RPMI7951 (cell line): ENCODE measurements around the gene TNFRSF8. TPM values are rescaled to one million over a fixed set of nuclear protein-coding genes. Genes with fewer than 3 reads are reported as not detected.
A peak's percentile ranks its signal among the peaks of the same experiment; 100 is the strongest.

Experiments
- DNase-seq: peaks from one replicate; pipeline ENCODE4 v3.0.0-alpha.2; 2012; ENCODE audit warnings: low read depth
- total RNA-seq: library from RNA; depleted of rRNA; stranded (reverse); fragments of >200 nt; shearing (Covaris generic); gene quantifications from 2 replicates; pipeline ENCODE4 v1.2.3, GENCODE V29; 2014

The TNFRSF8 gene
- total RNA-seq, 1 experiment from 2014 or later, result not detected

DNA sequence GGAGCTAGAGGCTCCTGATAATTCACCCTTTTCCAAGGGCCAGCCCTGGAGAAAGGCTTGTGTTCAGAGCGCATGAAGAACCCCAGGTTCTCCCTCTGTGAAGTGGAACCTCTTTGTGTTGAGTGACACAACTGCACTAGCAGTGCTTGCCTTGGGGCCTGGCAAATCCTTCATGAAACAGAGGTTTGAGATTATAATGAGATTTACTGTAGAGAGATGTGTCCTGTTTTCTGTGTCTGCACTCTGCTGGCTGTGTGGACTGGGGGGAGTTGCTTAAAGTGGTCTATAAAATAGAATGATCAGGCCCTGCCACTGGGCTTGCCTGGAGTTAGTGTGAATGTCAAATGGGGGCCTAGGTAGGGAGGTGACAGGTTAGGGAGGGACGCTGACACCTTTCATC, 92.2 kb downstream of the TNFRSF8 start:
- no peak for DNase-seq

DNA sequence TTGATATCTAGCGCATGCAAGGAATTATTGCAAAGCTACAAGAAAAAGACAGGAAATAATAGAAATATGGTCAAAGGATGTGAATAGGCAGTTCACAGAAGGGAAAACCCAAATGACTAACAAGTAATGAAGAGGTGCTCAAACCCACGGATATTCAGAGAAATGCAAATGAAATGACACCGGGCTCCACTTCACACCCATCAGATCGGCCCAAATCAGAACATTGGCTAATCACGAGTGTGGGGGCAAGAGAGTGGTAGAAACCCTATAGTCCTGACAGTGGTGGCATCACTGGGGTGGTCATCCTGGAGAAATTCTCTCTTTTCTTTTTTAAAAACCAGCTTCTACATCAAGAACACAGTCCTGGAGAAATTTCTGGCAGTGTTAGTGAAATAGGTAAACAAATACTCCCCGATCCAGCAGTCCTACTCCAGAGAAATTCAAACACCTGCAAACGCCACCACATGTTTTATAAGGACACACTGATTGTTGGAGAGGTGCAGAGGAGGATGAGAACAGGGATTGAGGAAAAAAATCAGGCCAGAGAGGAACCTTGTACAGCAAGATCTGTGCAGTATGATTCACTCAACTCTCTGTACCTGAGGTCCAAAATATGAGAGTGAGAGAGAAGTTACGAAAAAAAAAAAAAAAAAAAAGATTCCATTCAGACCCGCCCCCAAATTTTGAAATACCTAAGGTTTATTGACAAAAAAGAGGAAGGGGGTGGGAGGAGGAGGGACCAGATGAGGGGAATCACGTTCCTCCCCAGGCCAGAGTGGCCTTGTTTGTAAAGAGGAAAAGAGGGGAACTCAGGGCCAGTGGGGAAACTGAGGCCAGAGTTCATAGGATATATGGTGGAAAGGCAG, 94.5 kb downstream of the TNFRSF8 start:
- DNase-seq, result no peak

- DNase-seq, result no peak
These were observed 95.4 kb downstream of the TNFRSF8 start for GRCh38 chr1:12158357-12159092.

- no peak for DNase-seq
These were observed 96.7 kb downstream of the TNFRSF8 start for GRCh38 chr1:12159816-12160215.

- no peak for DNase-seq
These were observed 98.2 kb downstream of the TNFRSF8 start for GRCh38 chr1:12161324-12161661.

DNA sequence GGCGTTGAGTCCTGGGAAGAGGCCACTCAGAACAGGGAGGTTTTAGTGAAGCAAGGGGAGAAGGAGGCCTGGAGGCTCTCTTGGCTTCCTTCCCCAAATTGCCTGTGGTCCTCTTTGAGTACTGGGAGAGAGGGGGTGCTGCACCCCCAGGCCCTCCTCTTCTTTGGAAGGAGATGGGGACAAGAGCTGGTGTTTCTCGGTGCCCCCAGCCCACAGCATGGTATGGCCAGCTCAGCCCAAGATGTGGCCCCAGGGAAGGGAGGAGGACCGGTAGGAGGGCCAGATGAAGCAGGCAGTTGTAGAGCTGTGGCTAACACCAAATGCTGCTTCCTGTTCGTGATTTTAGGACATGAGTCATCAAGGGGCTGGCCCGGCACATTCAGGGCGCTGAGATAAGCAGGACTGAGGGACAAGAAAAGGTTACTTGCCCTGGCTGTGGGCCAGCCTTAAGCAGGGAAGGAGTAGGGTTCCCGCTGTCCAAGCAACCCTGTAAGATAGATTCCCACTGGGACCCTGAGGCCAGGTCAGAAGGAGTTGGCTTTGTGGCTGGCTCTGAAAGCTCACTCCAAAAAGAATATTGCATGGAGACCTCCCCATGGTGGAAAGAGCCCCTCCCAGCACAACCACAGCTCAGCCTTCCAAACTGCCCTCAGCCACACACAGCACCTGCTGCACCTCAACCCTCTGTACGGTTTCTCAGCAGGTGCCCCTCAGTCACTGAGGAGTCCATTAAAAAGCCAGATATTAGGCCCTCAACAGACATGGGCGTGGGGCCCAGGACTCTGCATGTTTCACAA, 98.8 kb downstream of the TNFRSF8 start:
- peak; percentile 98 for DNase-seq

- no peak for DNase-seq
These were observed 99.5 kb downstream of the TNFRSF8 start for GRCh38 chr1:12162459-12163137.

DNA sequence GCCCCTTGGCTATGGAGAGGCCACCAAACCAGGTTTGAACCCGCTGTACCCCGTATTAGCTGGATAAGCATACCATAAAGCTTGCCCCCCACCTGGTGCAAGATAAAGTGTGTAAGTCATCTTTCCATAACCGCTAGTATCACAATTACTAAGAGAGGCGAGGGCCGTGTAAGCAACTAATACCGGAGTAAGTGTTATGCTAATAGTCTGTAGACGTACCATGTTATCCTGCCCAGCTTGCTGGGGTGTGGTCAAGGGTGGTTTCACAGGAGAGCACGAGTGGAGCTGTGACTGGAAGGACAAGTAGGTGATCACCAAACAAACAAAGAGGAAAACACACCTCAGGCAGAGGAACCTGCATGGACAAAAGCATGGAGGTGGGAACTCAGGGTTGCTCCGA, 100.1 kb downstream of the TNFRSF8 start:
- DNase-seq, result no peak

GRCh38 chr1:12164210-12164609, 101.1 kb downstream of the TNFRSF8 start:
- no peak for DNase-seq

- no peak for DNase-seq
These were observed 102.2 kb downstream of the TNFRSF8 start for GRCh38 chr1:12165342-12165741.

DNA sequence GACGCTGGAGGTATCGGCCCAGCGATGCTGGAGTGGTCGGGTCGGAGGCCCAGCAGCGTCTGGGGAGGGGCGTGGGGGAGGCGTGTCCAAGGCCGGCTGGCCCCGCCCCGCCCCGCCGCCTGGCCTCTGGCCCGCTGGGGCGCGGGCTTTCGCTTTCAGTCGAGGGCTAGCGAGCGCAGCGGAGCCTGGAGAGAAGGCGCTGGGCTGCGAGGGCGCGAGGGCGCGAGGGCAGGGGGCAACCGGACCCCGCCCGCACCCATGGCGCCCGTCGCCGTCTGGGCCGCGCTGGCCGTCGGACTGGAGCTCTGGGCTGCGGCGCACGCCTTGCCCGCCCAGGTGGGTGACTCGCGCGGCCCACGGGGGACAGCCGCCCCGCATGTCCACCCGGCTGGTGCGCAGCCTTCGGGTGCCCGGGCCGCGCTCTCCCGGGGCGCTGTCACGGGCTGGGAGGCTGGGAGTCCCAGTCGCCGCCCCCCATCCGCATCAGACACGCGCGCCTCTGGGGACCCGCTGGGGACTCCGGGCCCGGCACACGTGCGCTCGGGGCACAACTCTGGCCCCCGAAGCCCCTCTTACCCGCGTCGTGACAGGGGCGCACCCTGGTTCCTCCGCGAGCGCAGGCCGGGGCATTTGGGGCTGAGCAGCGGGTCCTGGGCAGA, 103.9 kb downstream of the TNFRSF8 start, which contains the start of gene TNFRSF1B:
Gene TNFRSF1B, plus strand, starts transcription at position 158 of the 659 bp plus-strand sequence. Its CDS starts 101 bp downstream, at position 259.
- peak; percentile 26 for DNase-seq

DNA sequence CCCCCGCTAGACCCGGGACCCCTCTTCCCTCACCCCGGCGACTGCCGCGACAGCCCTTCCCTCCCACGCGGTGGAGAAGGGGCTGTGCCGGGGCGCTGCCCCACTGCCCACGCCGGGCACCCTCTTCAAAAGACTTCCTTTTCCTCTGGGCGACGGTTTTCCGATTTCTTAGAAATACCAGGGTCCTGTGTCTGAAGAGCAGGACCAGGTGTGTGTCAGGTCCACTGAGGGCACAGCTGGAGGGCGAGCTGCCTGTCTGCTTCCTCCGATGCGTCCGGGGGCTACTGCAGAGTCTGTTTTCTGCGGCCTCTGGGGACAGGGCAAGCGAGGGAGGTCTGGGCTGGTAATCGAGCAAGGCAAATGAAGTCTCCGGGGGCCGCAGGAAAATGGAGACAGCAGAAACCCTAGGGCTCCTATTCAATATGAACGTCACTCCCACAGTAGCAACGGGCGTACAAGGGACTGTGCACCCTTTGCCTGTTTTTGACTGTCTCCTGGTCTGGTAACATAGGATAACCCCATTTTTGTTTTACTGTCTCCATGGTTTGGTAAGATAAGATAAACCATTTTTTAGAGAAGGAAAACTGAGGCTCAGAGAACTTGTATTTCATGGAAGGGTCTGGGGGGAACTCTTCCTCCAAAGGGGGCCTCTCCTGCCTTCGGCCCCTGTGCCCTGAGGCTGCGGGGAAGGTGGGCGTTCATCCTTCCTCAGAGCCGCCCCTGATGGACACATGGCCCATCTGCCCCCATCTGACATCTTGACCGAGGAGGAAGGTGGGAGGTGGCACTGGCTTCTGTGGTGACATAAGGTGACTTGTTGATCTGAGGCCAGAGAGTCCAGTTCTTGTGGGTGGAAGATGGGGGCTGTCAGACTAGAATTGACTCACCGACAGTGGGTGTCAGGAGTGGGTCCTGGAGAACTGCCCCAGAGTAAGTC, 104.7 kb downstream of the TNFRSF8 start:
- no peak for DNase-seq

- DNase-seq, result no peak
These were observed 105.5 kb downstream of the TNFRSF8 start for GRCh38 chr1:12168451-12169160.

DNA sequence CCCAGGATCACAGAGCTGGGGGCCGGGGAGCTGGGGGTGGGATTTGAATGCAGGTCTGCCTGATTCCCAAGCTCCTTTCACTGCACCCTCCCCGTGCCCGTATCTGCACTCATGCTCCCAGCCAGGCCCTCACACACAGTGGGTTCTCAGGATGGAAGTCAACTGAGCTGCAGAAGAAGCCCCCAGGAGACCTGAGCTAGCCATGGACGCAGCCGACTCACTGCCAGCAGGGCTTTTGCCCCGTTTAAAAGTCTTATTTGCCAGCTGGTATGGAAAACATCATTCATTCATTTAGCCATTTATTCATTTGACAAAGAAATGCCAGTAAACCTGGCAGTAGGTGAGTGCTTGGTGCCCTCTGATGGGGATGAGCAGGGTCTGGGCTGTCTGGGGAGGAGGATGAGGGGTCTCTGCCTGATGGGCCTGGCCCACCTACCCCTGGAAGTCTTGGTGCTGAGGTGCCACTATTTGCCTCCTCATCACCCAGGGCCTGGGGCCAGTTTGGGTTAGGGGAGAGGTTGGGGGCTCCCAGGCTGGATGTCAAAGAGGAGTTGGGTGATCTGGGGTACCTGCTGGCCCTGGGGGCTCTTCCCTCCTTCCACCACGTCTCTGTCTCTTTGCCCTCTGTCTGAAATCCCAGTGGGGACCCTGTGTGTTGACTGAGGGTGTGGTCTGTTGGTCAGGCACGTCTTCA, 106.5 kb downstream of the TNFRSF8 start:
- no peak for DNase-seq

DNA sequence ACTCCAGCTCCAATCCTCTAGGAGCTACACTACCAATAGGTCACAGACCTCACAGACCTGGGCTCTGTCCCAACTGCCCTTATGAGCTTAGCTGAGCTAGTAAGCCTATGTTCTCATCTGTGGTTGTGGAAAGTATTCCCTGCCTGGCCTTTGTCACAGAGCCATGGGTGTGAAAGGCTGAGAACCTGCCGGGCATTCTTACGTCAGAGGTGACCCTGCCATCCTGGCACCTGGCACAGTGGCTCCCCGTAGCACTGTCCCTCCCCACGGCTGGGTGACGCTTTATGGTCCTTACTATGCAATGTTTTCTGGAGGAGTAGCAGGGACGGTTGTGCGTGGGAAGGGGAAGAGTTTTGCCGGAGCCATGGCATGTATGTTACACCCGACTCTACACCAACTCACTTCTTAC, 107.2 kb downstream of the TNFRSF8 start:
- no peak for DNase-seq

- no peak for DNase-seq
These were observed 108.3 kb downstream of the TNFRSF8 start for GRCh38 chr1:12171206-12172041.

DNA sequence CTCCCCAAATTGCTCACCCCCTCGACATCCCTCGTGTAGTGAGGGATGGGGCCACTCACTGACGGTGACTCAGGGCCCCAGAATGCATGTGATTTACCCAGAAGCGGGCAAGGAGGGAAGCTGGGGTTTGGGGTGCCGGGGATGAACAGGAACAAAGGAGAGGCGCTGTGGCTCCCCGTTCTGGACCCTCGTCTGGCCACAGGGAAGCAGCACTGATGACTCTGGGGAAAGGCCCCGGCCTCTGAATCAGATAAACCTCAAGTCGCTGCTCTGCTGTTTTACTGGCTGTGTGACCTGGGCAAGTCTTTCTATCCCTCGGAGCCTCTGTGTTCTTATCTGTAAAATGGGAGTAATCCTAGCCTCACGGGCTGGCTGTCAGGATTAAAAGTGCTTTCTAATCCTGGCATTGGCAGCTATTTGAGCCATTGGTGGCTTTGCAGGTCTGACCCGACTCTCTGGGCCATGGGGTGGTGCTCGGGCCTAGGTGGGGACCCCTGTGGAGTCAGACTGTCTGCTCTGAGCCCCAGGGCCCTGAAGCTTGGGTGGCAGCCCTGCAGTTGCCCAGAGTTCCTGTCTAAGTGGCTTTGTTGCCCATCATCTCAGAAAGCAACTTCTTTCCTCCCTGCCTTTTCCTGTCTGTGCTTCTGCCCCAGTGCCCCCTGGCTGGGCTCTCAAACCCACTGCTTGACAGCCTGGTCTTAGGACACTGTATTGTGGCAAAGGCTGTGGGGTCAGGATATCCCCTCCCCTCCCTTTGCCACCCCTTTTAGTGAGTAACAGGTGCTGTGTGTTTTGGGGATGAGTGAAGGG, 109.1 kb downstream of the TNFRSF8 start:
- DNase-seq, result no peak
